Measurements from ENCODE around the gene APOL3. TPM values are rescaled to one million over a fixed set of nuclear protein-coding genes. Genes with fewer than 3 reads are reported as not detected.
"Not testable (repeated sequence)": the region's sequence is repeated elsewhere in the genome, so short reads cannot be mapped to it uniquely, and the experiment has no call there.

The APOL3 gene
- total RNA-seq, 8 experiments from 2014 or later, result 0.09 to 31.4 (median 2.5) TPM; not detected in 1

DNA sequence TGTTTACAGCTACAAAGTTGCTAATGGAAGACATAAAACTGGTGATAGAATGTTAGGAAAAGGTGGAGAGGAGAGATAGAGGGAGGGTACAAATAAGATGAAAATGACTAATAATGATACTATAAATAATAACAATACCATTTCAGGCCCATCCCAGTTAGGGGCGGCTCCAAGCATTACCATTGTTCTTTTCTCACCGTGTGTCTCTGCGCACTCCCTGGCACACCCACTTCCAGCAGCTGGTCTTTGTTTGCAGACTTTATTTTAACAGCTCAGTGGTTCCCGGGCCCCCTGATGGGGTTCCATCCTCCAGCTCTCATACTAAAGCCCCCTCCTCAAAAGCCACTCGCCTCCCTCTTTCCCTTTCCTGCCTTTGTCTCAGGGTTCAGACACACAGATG is 40.5 kb upstream of the APOL3 start:
- H3K27ac ChIP-seq; in situ Hi-C loops (cut with MboI; ENCODE audit: low pct_unique_long_range_greater_than_20kb in 2 of 9, low sequenced_read_pairs in 9 of 9, unreplicated experiment in 9 of 9); H3K4me3 ChIP-seq: not testable (repeated sequence)
- H3K4me1 ChIP-seq (replicated peaks in 1 of 2), result peaks cover 30 to 48% of the 10 kb centered on the region in 2 donors
- no CpG with 5 or more reads among the region's 5 CpGs for WGBS, 10 experiments
- ATAC-seq (replicated peaks in 6 of 8), result peak in 2 of 8 experiments; percentile 19 to 24

DNA sequence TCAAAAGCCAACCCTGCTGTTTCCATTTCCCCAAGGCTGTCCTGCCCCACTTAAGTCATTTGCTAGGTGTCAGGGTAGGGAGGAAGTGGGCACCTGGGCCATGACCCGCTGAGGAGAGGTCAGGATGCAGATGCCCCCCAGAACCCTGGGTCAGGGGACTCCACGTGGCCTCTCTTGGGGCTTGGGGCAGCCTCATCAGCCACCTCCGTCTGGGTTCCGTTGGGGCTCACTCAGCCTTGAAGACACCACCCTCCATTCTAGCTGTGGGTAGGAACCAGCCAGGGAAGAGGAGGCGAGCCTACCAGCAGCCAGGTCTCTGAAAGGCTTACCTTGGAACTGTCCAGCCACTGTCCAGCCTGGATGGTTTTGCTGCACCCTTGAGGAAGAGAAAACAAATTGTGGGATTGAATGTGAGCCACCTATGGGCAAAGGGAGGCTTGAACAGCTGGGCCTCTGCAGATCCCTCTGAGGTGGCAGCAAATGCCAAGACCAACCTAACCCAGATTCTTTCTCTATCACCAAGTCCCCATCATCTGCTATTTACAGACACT is 38.5 kb upstream of the APOL3 start:
- Histone ChIP-seq H3K4me1 (replicated peaks in 1 of 2) (peaks cover 33 to 55% of the 10 kb centered on the region in 2 donors), H3K4me3 (no peak overlapping the region), H3K27ac (no peak overlapping the region)
- in situ Hi-C loops (cut with MboI; ENCODE audit: low pct_unique_long_range_greater_than_20kb in 2 of 9, low sequenced_read_pairs in 9 of 9, unreplicated experiment in 9 of 9), result loop anchor here in 1 of 9 experiments (10.0 kb wide), 1 partner anchor 76 kb away; no protein-coding TSS in a partner anchor
- ATAC-seq (replicated peaks in 6 of 8), result no peak
- WGBS, 10 experiments, result 80 to 100% (median 93%) methylated on average over 1 to 2 of the region's 5 CpGs; no CpG with 5 or more reads in 6 of the 10 experiments

DNA sequence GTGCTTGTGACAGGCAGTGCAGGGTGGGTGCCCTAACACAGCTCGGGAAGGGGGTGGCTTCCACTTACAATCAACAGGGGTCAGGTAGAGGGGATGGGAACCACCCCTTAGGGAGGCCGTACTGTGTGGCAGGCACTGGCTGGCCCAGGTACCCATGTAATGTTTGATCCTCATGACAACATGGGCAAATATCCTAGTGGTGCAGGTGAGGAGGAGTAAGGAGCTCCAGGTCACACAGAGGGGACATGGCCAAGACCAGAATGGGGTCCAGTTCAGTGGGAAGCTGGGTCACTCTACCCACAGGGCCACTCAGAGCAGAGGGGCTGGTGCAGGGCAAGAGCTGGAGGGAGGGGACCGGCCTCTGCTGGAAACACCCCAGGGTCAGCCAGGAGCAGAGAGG is 38.0 kb upstream of the APOL3 start:
- in situ Hi-C loops (cut with MboI; ENCODE audit: low pct_unique_long_range_greater_than_20kb in 2 of 9, low sequenced_read_pairs in 9 of 9, unreplicated experiment in 9 of 9), result loop anchor here in 1 of 9 experiments (10.0 kb wide), 1 partner anchor 76 kb away; no protein-coding TSS in a partner anchor
- no peak for ATAC-seq (replicated peaks in 6 of 8)
- H3K27ac ChIP-seq, result peak overlapping the region in 1 of 2 donors; percentile 85
- no peak overlapping the region for H3K4me3 ChIP-seq
- 100% methylated on average over 1 of the region's 3 CpGs; no CpG with 5 or more reads in 6 of the 10 experiments for WGBS, 10 experiments
- H3K4me1 ChIP-seq (replicated peaks in 1 of 2), result peaks cover 33 to 55% of the 10 kb centered on the region in 2 donors

DNA sequence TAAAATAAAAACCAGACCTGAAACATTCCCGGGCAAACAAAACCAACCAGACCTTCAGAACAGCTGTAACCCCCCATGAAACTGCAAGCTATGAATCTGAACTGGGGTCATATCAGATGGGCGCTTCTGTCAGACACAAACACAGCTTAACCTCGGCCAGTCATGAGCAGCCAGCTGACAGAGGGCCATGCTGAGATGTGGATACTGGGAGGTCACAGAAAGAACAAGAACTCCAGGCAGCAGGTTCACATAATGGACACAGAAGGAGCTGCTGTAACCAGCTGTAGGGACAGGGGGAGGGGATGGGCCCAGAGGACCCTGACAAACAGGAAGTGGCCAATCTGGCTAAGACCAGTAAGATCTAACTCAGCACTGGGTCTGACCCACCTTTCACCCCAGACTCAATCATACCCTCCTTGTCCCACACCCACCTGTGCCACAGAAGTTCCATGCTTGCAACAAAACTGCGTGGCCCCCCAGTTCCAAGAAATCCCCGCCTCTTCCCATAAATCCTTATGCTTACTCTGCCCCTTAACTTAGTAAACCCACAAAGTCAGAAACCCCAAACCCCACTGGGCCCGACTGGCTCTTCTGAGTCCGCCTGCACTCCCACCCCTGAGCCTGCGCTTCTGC is 37.1 kb upstream of the APOL3 start:
- 0 to 93% (median 43%) methylated on average over 1 to 5 of the region's 8 CpGs; no CpG with 5 or more reads in 1 of the 10 experiments for WGBS, 10 experiments
- Histone ChIP-seq H3K27ac (peak overlapping the region; percentile 61 to 85), H3K4me3 (no peak overlapping the region), H3K4me1 (replicated peaks in 1 of 2) (peaks cover 26 to 50% of the 10 kb centered on the region in 2 donors)
- ATAC-seq (replicated peaks in 6 of 8), result peak in 6 of 8 experiments; percentile 2 to 78 (median 71)
- in situ Hi-C loops (cut with MboI; ENCODE audit: low pct_unique_long_range_greater_than_20kb in 2 of 9, low sequenced_read_pairs in 9 of 9, unreplicated experiment in 9 of 9), result loop anchor here in 1 of 9 experiments (10.0 kb wide), 1 partner anchor 77 kb away; no protein-coding TSS in a partner anchor

DNA sequence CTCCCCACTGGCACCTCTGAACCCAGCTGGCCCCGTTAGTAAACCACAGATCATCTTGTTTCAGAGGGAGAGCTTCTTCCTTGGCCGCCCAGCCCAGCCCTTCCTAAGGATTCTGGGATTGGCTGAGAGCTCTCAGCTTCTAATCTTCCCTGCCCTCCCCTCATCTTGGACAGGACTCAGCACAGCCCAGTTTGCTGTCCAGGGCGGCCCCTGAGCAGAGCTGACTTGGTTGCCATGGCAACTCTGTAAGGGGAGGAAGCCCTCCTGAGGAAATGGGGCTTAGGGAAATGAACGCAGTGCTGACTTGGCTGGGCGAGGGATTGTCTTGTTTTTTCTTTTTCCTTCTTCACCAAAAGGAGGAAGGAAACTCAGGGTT is 36.5 kb upstream of the APOL3 start:
- WGBS, 10 experiments, result 0 to 20% (median 4%) methylated on average over 1 to 3 of the region's 5 CpGs; no CpG with 5 or more reads in 7 of the 10 experiments
- peaks cover 26 to 44% of the 10 kb centered on the region in 2 donors for H3K4me1 ChIP-seq (replicated peaks in 1 of 2)
- H3K4me3 ChIP-seq, result no peak overlapping the region
- ATAC-seq (replicated peaks in 6 of 8), result peak; percentile 47 to 93 (median 88)
- in situ Hi-C loops (cut with MboI; ENCODE audit: low pct_unique_long_range_greater_than_20kb in 2 of 9, low sequenced_read_pairs in 9 of 9, unreplicated experiment in 9 of 9), result loop anchor here in 1 of 9 experiments (10.0 kb wide), 1 partner anchor 78 kb away; no protein-coding TSS in a partner anchor
- H3K27ac ChIP-seq, result peak overlapping the region; percentile 61 to 85

DNA sequence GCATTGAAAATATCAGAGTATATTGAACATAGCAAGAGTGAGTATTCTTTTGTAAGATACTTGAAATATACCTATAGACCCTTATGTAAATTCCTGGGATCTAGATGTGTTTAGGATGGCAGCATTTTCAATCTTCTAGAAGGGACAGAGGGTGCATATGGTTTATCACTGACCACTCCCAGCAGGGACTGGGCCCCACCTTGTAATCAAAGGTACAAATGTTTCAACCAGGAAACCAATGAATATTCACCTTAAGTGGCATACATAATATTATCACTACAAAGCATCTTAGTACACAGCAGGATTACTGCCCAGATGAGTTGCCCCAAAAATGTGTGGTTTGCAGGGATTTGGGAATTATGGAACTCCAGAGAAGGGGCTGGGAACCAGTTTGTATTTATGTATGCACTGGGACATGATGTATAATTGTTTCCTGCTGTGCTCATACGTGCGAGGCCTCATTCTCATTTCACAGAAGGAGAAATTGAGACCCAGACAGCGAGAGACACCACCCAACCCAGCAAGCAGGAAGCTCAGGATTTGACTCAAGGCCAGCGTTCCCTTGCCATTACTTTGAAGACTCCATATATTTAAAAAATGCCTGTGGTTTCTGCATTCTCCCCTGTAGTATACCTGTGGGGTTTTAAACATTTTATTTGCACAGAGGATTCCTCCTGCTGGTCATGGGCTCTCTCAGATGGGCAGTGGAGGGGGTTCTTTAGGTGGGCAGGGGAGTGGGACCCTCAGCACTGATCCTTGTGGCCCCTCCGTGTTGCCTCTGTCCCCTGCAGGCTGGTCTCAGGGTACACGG is 35.9 kb upstream of the APOL3 start:
- H3K4me1 ChIP-seq (replicated peaks in 1 of 2), result peaks cover 26 to 38% of the 10 kb centered on the region in 2 donors
- ATAC-seq (replicated peaks in 6 of 8), result peak in 3 of 8 experiments; percentile 28 to 74 (median 48)
- peak overlapping the region; percentile 20 to 71 for H3K27ac ChIP-seq
- WGBS, 10 experiments, result 0 to 100% (median 40%) methylated on average over 2 to 3 of the region's 6 CpGs; no CpG with 5 or more reads in 6 of the 10 experiments
- no peak overlapping the region for H3K4me3 ChIP-seq
- in situ Hi-C loops (cut with MboI; ENCODE audit: low pct_unique_long_range_greater_than_20kb in 2 of 9, low sequenced_read_pairs in 9 of 9, unreplicated experiment in 9 of 9), result loop anchor here in 1 of 9 experiments (10.0 kb wide), 1 partner anchor 78 kb away; no protein-coding TSS in a partner anchor

DNA sequence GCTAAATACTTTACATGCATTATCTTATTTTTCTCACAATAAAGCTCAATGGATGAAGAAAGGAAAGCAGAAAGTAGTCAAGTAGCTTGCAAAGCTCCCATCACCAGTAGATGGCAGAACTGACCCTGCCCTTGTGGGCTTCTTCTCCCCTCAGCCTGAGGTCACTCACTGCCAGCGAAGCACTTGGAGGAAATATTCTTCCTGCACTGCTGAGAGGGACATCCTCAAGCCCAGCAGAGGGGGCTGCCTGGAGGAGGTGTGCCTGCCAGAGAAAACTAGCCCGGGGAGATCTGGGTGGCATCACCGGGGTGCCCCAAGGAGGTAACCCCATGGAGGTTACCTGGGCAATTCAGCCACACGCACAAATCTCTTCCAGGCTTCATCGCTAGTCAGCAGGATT is 34.4 kb upstream of the APOL3 start:
- in situ Hi-C loops (cut with MboI; ENCODE audit: low pct_unique_long_range_greater_than_20kb in 2 of 9, low sequenced_read_pairs in 9 of 9, unreplicated experiment in 9 of 9), result loop anchor here in 1 of 9 experiments (10.0 kb wide), 1 partner anchor 80 kb away; no protein-coding TSS in a partner anchor
- WGBS, 10 experiments, result 20 to 50% methylated on average over 2 to 3 of the region's 5 CpGs; no CpG with 5 or more reads in 8 of the 10 experiments
- peak in 7 of 8 experiments; percentile 13 to 58 (median 46) for ATAC-seq (replicated peaks in 6 of 8)

DNA sequence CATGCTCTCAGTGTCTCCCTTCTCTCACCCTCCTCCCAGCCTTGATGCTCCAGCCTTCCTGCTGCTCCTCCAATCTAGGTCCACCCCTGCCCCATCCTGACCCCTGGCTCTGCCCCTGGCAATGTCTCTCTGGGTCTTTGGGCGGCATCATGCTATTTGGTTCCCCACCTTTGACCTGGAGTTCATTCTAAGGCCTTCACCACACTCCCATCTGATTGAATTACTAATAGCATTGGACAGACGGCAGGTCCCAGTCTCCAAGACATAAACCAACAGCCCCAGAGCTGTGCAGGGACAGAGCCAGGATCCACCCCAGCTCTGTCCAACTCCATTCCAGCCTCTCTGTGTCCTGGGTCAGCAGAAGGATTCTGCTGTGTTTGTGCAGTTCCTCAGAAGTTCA is 33.8 kb upstream of the APOL3 start:
- in situ Hi-C loops (cut with MboI; ENCODE audit: low pct_unique_long_range_greater_than_20kb in 2 of 9, low sequenced_read_pairs in 9 of 9, unreplicated experiment in 9 of 9), result loop anchor here in 1 of 9 experiments (10.0 kb wide), 1 partner anchor 80 kb away; no protein-coding TSS in a partner anchor
- no CpG with 5 or more reads among the region's 2 CpGs for WGBS, 10 experiments

More for the DNA sequence above, 34.4 kb upstream of the APOL3 start:
- peaks cover 26 to 36% of the 10 kb centered on the region in 2 donors for H3K4me1 ChIP-seq (replicated peaks in 1 of 2)
- no peak overlapping the region for H3K27ac ChIP-seq
- H3K4me3 ChIP-seq, result no peak overlapping the region

DNA sequence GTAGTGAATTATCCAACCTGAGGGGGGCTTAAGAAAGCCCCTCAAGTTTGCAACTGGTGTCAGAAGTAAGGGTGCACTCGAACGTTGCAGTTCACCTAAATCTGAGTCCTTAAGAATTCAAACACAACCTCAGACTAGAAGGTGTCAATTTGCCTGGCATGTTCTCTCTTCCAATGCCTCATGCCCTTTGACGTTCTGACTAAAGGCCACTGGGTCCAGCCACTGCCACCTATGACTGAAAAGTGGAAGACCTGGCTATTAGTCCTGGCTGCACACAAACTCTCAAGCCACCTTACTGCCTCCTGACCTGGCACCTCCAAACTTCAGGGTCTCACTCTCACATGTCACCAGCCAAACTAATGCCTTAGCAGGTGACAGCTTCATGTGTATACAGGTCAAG is 33.0 kb upstream of the APOL3 start:
- 53 to 100% (median 71%) methylated on average over 1 to 3 of the region's 3 CpGs; no CpG with 5 or more reads in 3 of the 10 experiments for WGBS, 10 experiments
- in situ Hi-C loops (cut with MboI; ENCODE audit: low pct_unique_long_range_greater_than_20kb in 2 of 9, low sequenced_read_pairs in 9 of 9, unreplicated experiment in 9 of 9), result loop anchor here in 1 of 9 experiments (10.0 kb wide), 1 partner anchor 81 kb away; no protein-coding TSS in a partner anchor
- no peak for ATAC-seq (replicated peaks in 6 of 8)
- Histone ChIP-seq H3K4me1 (replicated peaks in 1 of 2) (peaks cover 26 to 31% of the 10 kb centered on the region in 2 donors), H3K27ac (no peak overlapping the region), H3K4me3 (no peak overlapping the region)

More for the DNA sequence above, 33.8 kb upstream of the APOL3 start:
- no peak overlapping the region for H3K4me3 ChIP-seq
- ATAC-seq (replicated peaks in 6 of 8), result no peak
- H3K4me1 ChIP-seq (replicated peaks in 1 of 2), result peaks cover 26 to 36% of the 10 kb centered on the region in 2 donors
- no peak overlapping the region for H3K27ac ChIP-seq

DNA sequence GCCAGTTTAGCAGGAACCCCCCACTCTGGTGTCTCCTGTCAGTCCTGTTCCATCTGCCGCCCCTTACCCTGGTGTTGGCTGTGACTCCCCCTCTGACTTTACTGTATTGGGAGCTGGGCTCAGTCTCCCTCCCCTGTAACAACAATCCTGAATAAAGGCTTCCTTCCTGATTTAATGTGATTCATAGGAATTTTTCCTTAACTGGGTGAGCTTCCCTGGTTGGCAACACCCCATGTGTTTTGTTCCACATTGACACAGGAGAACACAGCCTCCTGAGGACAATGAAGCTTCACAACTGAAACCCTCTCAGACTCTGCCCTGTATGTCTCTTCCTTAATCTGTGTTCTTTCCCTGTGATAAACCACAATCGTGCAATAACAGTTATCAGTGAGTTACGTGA is 32.6 kb upstream of the APOL3 start:
- Histone ChIP-seq H3K4me1 (replicated peaks in 1 of 2) (peaks cover 23 to 27% of the 10 kb centered on the region in 2 donors), H3K27ac (no peak overlapping the region), H3K4me3 (no peak overlapping the region)
- no peak for ATAC-seq (replicated peaks in 6 of 8)
- WGBS, 10 experiments, result 50 to 100% (median 78%) methylated on average over 1 to 2 of the region's 3 CpGs; no CpG with 5 or more reads in 4 of the 10 experiments
- in situ Hi-C loops (cut with MboI; ENCODE audit: low pct_unique_long_range_greater_than_20kb in 2 of 9, low sequenced_read_pairs in 9 of 9, unreplicated experiment in 9 of 9), result loop anchor here in 1 of 9 experiments (10.0 kb wide), 1 partner anchor 82 kb away; no protein-coding TSS in a partner anchor

DNA sequence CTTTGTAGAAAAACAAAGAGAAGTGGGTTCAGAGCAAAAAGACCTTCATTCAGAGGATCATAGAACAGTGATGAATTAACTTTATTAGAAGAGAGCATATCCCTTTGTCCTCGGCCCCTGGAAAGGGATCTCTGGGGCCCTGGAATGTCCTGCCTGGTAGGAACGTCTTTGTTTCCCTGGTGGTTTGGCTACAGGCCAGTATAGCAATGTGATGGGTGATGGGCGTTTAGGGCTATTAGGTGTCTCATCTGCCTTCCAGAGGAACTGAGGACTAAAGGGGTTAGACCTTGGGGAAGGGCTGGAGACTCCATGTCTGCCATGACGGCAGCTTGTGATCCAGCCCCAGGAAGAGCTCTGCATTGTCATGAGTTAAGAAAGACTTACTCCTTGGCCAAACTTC is 32.0 kb upstream of the APOL3 start:
- Histone ChIP-seq H3K4me3 (no peak overlapping the region), H3K4me1 (replicated peaks in 1 of 2) (peaks cover 18 to 21% of the 10 kb centered on the region in 2 donors), H3K27ac (no peak overlapping the region)
- in situ Hi-C loops (cut with MboI; ENCODE audit: low pct_unique_long_range_greater_than_20kb in 2 of 9, low sequenced_read_pairs in 9 of 9, unreplicated experiment in 9 of 9), result loop anchor here in 1 of 9 experiments (10.0 kb wide), 1 partner anchor 82 kb away; no protein-coding TSS in a partner anchor
- ATAC-seq (replicated peaks in 6 of 8), result peak in 1 of 8 experiments; percentile 54
- WGBS, 10 experiments, result 17 to 63% (median 57%) methylated on average over 1 to 3 of the region's 4 CpGs; no CpG with 5 or more reads in 5 of the 10 experiments
